A549 (cell line): ENCODE data around the gene XIRP1. TPM values are rescaled to one million over a fixed set of nuclear protein-coding genes. Genes with fewer than 3 reads are reported as not detected.
A peak's percentile ranks its signal among the peaks of the same experiment; 100 is the strongest.

ENCODE experiments used
- BCL3 ChIP-seq: fragments of >200 bp; sonication (Bioruptor Twin); formaldehyde crosslinking; IDR thresholded peaks from 3 replicates; pipeline ENCODE4 v1.6.1; 2016
- BHLHE40 ChIP-seq: IDR thresholded peaks from 2 replicates; pipeline ENCODE4 v1.6.1; 2012; ENCODE audit warnings: low read depth, low read length, inconsistent platforms
- CBX2 ChIP-seq: fragments of 200-600 bp; sonication (generic); IDR thresholded peaks from 2 replicates; pipeline ENCODE4 v1.6.1; 2016; ENCODE audit warnings: low read depth, mild to moderate bottlenecking, borderline replicate concordance
- CEBPB ChIP-seq, 2 experiments: fragments of >200 bp in 1 of 2; sonication (Bioruptor Twin) in 1 of 2; formaldehyde crosslinking in 1 of 2; IDR thresholded peaks; 2 replicates each; pipeline ENCODE4 v1.6.1; 2012 to 2016
- CHD2 ChIP-seq: fragments of 150-350 bp; IDR thresholded peaks from 2 replicates; pipeline ENCODE4 v1.6.1; 2014; ENCODE audit warnings: low read length; ENCODE audit not compliant: partially characterized antibody
- CTCF ChIP-seq: fragments of >200 bp; sonication (Bioruptor Twin); formaldehyde crosslinking; IDR thresholded peaks from 3 replicates; pipeline ENCODE4 v1.5.1; 2016
- EHF ChIP-seq: fragments of 250-450 bp; sonication (Bioruptor Pico); IDR thresholded peaks from 2 replicates; pipeline ENCODE4 v1.5.0; 2020; ENCODE audit warnings: mild to moderate bottlenecking
- EHMT2 ChIP-seq: fragments of 200-600 bp; sonication (generic); IDR thresholded peaks from 2 replicates; pipeline ENCODE4 v1.6.1; 2016; ENCODE audit warnings: antibody characterized with exemption, low read depth, mild to moderate bottlenecking, moderate library complexity
- EP300 ChIP-seq, 2 experiments: fragments of >200 bp; sonication (Bioruptor Twin); formaldehyde crosslinking; IDR thresholded peaks; 2 replicates in 1 of 2; 3 replicates in 1 of 2; pipeline ENCODE4 v1.6.1; 2016 to 2017
- FOSL2 ChIP-seq, 2 experiments: fragments of 450-650 bp in 1 of 2; fragments of >200 bp in 1 of 2; sonication (Bioruptor Twin) in 1 of 2; formaldehyde crosslinking; IDR thresholded peaks; 2 replicates each; pipeline versions ENCODE4 v1.5.0 to v1.6.1; 2016 to 2020; ENCODE audit warnings: mild to moderate bottlenecking in 1 of 2, moderate library complexity in 1 of 2
- GATA3 ChIP-seq: IDR thresholded peaks from 2 replicates; pipeline ENCODE4 v1.6.1; 2012; ENCODE audit warnings: borderline replicate concordance
- HES2 ChIP-seq: fragments of >200 bp; sonication (Bioruptor Twin); formaldehyde crosslinking; IDR thresholded peaks from 2 replicates; pipeline ENCODE4 v1.6.1; 2016
- HEYL ChIP-seq: fragments of 250-450 bp; sonication (Bioruptor Pico); IDR thresholded peaks from 2 replicates; pipeline ENCODE4 v1.8.0; 2021; ENCODE audit warnings: mild to moderate bottlenecking, moderate library complexity
- HOXB5 ChIP-seq: fragments of 250-450 bp; sonication (Bioruptor Pico); IDR thresholded peaks from 2 replicates; pipeline ENCODE4 v1.5.0; 2020; ENCODE audit warnings: mild to moderate bottlenecking, moderate library complexity
- KDM5A ChIP-seq: fragments of 200-600 bp; sonication (generic); IDR thresholded peaks from 2 replicates; pipeline ENCODE4 v1.6.1; 2016; ENCODE audit warnings: antibody characterized with exemption, mild to moderate bottlenecking
- MAFK ChIP-seq: fragments of 450-650 bp; IDR thresholded peaks from 2 replicates; pipeline ENCODE4 v1.6.1; 2014; ENCODE audit not compliant: partially characterized antibody
- MAX ChIP-seq: IDR thresholded peaks from 2 replicates; pipeline ENCODE4 v1.6.1; 2012
- MAZ ChIP-seq: fragments of 150-350 bp; IDR thresholded peaks from 2 replicates; pipeline ENCODE4 v1.6.1; 2014; ENCODE audit warnings: antibody characterized with exemption, low read depth, low read length, borderline replicate concordance
- MYC ChIP-seq: IDR thresholded peaks from 2 replicates; pipeline ENCODE4 v1.6.1; 2012; ENCODE audit warnings: mild to moderate bottlenecking, inconsistent platforms, low read length, improper control_type of control experiment, borderline replicate concordance
- NFE2L2 ChIP-seq: fragments of 150-350 bp; conservative IDR thresholded peaks from 2 replicates; pipeline ENCODE4 v1.6.1; 2014; ENCODE audit warnings: low read length
- NPAS2 ChIP-seq: fragments of 250-450 bp; sonication (Bioruptor Pico); IDR thresholded peaks from 2 replicates; pipeline ENCODE4 v1.8.0; 2022; ENCODE audit warnings: mild to moderate bottlenecking, moderate library complexity, borderline replicate concordance
- NR3C1 ChIP-seq: fragments of >200 bp; sonication (Bioruptor Twin); formaldehyde crosslinking; IDR thresholded peaks from 3 replicates; pipeline ENCODE4 v1.6.1; 2017
- PBX3 ChIP-seq: IDR thresholded peaks from 2 replicates; pipeline ENCODE4 v1.6.1; 2012
- PHF8 ChIP-seq: fragments of 200-600 bp; sonication (generic); IDR thresholded peaks from 2 replicates; pipeline ENCODE4 v1.6.1; 2016; ENCODE audit warnings: low read depth, mild to moderate bottlenecking, antibody characterized with exemption, moderate library complexity, borderline replicate concordance
- POLR2A ChIP-seq: IDR thresholded peaks from 2 replicates; pipeline ENCODE4 v1.6.1; 2012; ENCODE audit warnings: mild to moderate bottlenecking, low read length
- RAD21 ChIP-seq, 2 experiments: fragments of >200 bp in 1 of 2; sonication (Bioruptor Twin) in 1 of 2; formaldehyde crosslinking in 1 of 2; IDR thresholded peaks in 1 of 2; conservative IDR thresholded peaks in 1 of 2; 2 replicates in 1 of 2; 3 replicates in 1 of 2; pipeline ENCODE4 v1.6.1; 2012 to 2018; ENCODE audit warnings: inconsistent platforms in 1 of 2
- RCOR1 ChIP-seq: fragments of 150-350 bp; IDR thresholded peaks from 2 replicates; pipeline ENCODE4 v1.6.1; 2014; ENCODE audit warnings: antibody characterized with exemption, low read length, low read depth
- RFX5 ChIP-seq: fragments of 450-650 bp; IDR thresholded peaks from 2 replicates; pipeline ENCODE4 v1.7.1; 2014; ENCODE audit warnings: antibody characterized with exemption, mild to moderate bottlenecking, moderate library complexity
- RNF2 ChIP-seq: fragments of 200-600 bp; sonication (generic); IDR thresholded peaks from 2 replicates; pipeline ENCODE4 v1.6.1; 2016; ENCODE audit warnings: low read depth, mild to moderate bottlenecking, antibody characterized with exemption, moderate library complexity, borderline replicate concordance
- SMC3 ChIP-seq: fragments of >200 bp; sonication (Bioruptor Twin); formaldehyde crosslinking; IDR thresholded peaks from 3 replicates; pipeline ENCODE4 v1.6.1; 2018; ENCODE audit warnings: inconsistent platforms
- TP53 ChIP-seq: fragments of 250-450 bp; sonication (Bioruptor Pico); IDR thresholded peaks from 2 replicates; pipeline ENCODE4 v1.5.0; 2021; ENCODE audit warnings: mild to moderate bottlenecking, moderate library complexity
- USF2 ChIP-seq: fragments of 450-650 bp; IDR thresholded peaks from 2 replicates; pipeline ENCODE4 v1.6.1; 2014; ENCODE audit warnings: antibody characterized with exemption
- ZFP36 ChIP-seq: fragments of 450-650 bp; IDR thresholded peaks from 2 replicates; pipeline ENCODE4 v1.6.1; 2014; ENCODE audit warnings: borderline replicate concordance; ENCODE audit not compliant: partially characterized antibody
- ZSCAN20 ChIP-seq: fragments of 250-450 bp; sonication (Bioruptor Pico); IDR thresholded peaks from 2 replicates; pipeline ENCODE4 v1.8.0; 2022; ENCODE audit warnings: mild to moderate bottlenecking, moderate library complexity
- polyA plus RNA-seq, 4 experiments: library from polyadenylated mRNA; depleted of rRNA in 3 of 4; stranded (reverse); fragments of >200 nt; fragmentation: RNase III in 1 of 4; extraction: RNeasy Plus Mini Kit Qiagen cat#74134 plus additional on column Dnase treatment in 1 of 4; gene quantifications; 2 replicates in 3 of 4; 3 replicates in 1 of 4; pipeline ENCODE4 v1.2.3, GENCODE V29; 2011 to 2017

Gene XIRP1
- polyA plus RNA-seq, 2 of the 4 experiments (the other 2 are of a cell fraction) = not detected

- peak; percentile 49; the same call in 1 of the 3 replicates for TF ChIP-seq BCL3
- no peak for TF ChIP-seq RNF2
- no peak for TF ChIP-seq CBX2
- TF ChIP-seq NPAS2 (CRISPR knock-in tag) = no peak
- peak; percentile 93 for TF ChIP-seq GATA3
- no peak for TF ChIP-seq CHD2
- TF ChIP-seq PHF8 = no peak
- TF ChIP-seq POLR2A = no peak
- peak; percentile 47; the same call in 2 of the 3 replicates for TF ChIP-seq SMC3
- no peak for TF ChIP-seq NFE2L2
- TF ChIP-seq ZFP36 = no peak
- TF ChIP-seq ZSCAN20 = no peak
- TF ChIP-seq CEBPB (IDR thresholded peaks at IDR 0.05) = peak in 1 of 2 experiments; percentile 13; a peak in 1 of 4 replicates
- peak in 1 of 2 experiments; percentile 47; a peak in 1 of 5 replicates for TF ChIP-seq EP300 (IDR thresholded peaks at IDR 0.05)
- TF ChIP-seq HOXB5 = no peak
- TF ChIP-seq KDM5A = no peak
- no peak for TF ChIP-seq MAFK
- no peak for TF ChIP-seq USF2
- peak; percentile 87 for TF ChIP-seq MAX
- no peak for TF ChIP-seq RCOR1
- TF ChIP-seq EHF = no peak
- TF ChIP-seq RAD21 (conservative IDR thresholded peaks at IDR 0.05 in 1 of 2, IDR thresholded peaks at IDR 0.05 in 1 of 2) = peak in 1 of 2 experiments; percentile 42; a peak in 1 of 5 replicates
- no peak for TF ChIP-seq RFX5
- peak; percentile 98 for TF ChIP-seq FOSL2 (IDR thresholded peaks at IDR 0.05)
- peak; percentile 99 for TF ChIP-seq FOSL2 (CRISPR knock-in tag; IDR thresholded peaks at IDR 0.05)
- TF ChIP-seq CTCF = no peak
- TF ChIP-seq MAZ = no peak
- TF ChIP-seq HES2 = no peak
- TF ChIP-seq TP53 (CRISPR knock-in tag) = no peak
- no peak for TF ChIP-seq MYC
- TF ChIP-seq BHLHE40 = no peak
- no peak for TF ChIP-seq PBX3
- TF ChIP-seq EHMT2 = no peak
- no peak for TF ChIP-seq HEYL (CRISPR knock-in tag)
- no peak for TF ChIP-seq NR3C1
These were observed 45.5 kb downstream of the XIRP1 start (continued) for GRCh38 chr3:39146611-39147591.
